GM18858 (cell line): ENCODE measurements around the gene GZF1.
"Not testable (repeated sequence)": the region's sequence is repeated elsewhere in the genome, so short reads cannot be mapped to it uniquely, and the experiment has no call there.

Experiments
- ATAC-seq: cut with Tn5 transposase; IDR thresholded peaks from one replicate; pipeline ENCODE4 v1.9.1; 2021; ENCODE audit not compliant: unreplicated experiment

The GZF1 gene

GRCh38 chr20:23344336-23344735, 17.6 kb upstream of the GZF1 start:
- no peak for ATAC-seq

GRCh38 chr20:23346002-23346401, 16.0 kb upstream of the GZF1 start:
- ATAC-seq, result no peak

GRCh38 chr20:23347791-23348190, 14.2 kb upstream of the GZF1 start:
- no peak for ATAC-seq

- ATAC-seq, result not testable (repeated sequence)
Measured at GRCh38 chr20:23348510-23348909, 13.5 kb upstream of the GZF1 start.

- peak; percentile 22 for ATAC-seq
Measured at GRCh38 chr20:23349338-23350195, 12.4 kb upstream of the GZF1 start.

- ATAC-seq, result peak; percentile 78
Measured at GRCh38 chr20:23350196-23350903, 11.6 kb upstream of the GZF1 start, which contains the start of gene NXT1. Gene NXT1, plus strand, starts transcription at chr20:23350791. Its CDS starts 3,251 bp downstream, at chr20:23354042.

GRCh38 chr20:23350904-23351838, 10.8 kb upstream of the GZF1 start:
- peak; percentile 10 for ATAC-seq

- ATAC-seq, result no peak
Measured at GRCh38 chr20:23356203-23356602, 5.8 kb upstream of the GZF1 start.

- peak; percentile 69 for ATAC-seq
Measured at GRCh38 chr20:23357767-23358562, 4.0 kb upstream of the GZF1 start.

GRCh38 chr20:23358563-23358906, 3.4 kb upstream of the GZF1 start:
- ATAC-seq, result no peak

GRCh38 chr20:23358923-23359593, 2.9 kb upstream of the GZF1 start:
- ATAC-seq, result no peak

- ATAC-seq, result no peak
Measured at GRCh38 chr20:23360531-23360930, 1.5 kb upstream of the GZF1 start.

GRCh38 chr20:23361119-23361475, 885 bp upstream of the GZF1 start:
- ATAC-seq, result no peak

- peak; percentile 7 for ATAC-seq
Measured at GRCh38 chr20:23362392-23363256, 642 bp downstream of the GZF1 start.

GRCh38 chr20:23363257-23363649, 1.3 kb downstream of the GZF1 start:
- no peak for ATAC-seq

- ATAC-seq, result no peak
Measured at GRCh38 chr20:23365390-23366165, 3.6 kb downstream of the GZF1 start.

GRCh38 chr20:23366384-23366783, 4.4 kb downstream of the GZF1 start:
- peak; percentile 20 for ATAC-seq

GRCh38 chr20:23367770-23368169, 5.8 kb downstream of the GZF1 start:
- ATAC-seq, result no peak
